NOMO-1 treated with dmso at 0.1 percent for 144 hours (cell line): ENCODE data around the gene CNTNAP2.

Experiments
- DNase-seq: peaks from one replicate; lab custom pipeline; 2025; ENCODE audit not compliant: unreplicated experiment; lab: John Stamatoyannopoulos, UW

The CNTNAP2 gene

DNA sequence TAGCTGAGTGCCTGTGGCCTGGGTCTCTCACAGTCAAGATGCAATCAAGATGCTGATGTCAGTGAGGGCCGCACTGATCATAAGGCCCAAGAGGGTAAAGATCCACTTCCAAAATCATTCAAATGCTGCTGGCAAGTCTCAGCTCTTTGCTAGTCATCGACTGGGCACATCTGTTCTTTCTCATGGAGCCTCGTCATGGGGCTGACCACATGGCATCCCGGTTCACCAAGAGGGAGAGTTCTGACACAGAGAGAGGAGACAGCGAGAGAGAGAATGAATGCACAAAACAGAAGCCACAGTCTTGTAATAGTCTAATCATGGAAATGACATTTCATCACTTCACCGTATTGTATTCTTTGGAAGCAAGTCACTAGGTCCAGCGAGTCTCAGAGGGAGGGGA is 1406.5 kb downstream of the CNTNAP2 start:
- DNase-seq: no peak

DNA sequence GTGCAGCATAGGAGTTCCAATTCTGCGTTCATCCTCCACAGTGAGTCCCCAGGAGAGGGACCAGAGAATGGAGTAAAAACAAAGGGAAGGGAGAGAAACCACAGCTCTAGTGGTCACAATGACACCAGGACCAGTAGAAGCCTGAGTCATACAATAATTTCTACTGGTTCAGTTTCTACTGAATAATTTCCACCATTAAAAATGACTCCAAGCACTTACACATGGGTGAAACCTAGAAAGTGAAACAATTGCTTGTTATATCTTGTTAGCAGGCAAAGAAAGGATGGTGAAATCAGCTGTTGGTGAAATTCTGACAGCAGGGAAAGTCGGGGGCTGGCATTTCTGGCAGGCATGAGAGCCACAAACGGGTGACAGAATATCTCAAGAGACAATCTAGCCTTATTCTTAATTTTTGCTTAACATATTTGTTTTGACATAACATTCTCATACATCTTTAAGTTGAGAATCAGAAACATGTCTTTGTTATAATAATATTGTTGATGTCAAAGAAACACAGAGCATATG is 1408.2 kb downstream of the CNTNAP2 start:
- DNase-seq: no peak

DNA sequence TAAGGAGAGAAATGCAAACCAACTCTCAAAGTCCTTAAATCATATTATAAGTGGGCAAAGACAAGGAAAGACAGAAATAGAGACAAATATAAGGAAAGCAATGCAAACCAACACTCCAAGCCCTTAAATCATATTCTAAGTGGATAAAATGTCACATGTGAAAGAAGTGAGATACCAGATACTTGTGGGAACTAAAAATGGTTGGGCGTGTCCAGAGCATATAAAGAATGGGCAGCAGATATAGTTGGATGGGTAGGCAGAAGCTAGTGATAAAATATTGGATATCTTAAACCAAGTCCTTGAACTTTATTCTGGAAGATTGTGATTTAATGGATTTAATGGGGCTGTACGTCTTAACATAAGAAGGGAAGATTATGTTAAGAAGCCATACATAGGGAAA is 1408.7 kb downstream of the CNTNAP2 start:
- DNase-seq: no peak

DNA sequence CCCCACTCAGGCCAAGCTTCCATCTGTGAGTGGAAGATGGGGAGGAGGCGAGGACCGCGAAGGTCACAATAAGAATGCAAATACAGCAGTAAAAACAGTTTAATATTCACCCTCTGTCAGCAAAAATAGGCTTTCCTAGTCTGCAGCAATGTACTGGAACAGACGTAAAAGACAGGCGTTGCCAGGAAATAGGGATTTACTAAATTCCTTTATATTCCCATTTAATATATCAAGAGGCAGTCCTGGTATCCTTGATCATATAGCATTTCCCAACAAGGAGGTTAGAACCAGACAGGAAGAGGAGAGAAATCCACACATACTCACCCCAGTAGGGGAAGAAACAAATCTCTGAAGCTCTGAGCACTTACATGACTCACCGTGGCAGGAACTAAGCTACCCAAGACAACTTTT is 1419.1 kb downstream of the CNTNAP2 start:
- DNase-seq: no peak

DNA sequence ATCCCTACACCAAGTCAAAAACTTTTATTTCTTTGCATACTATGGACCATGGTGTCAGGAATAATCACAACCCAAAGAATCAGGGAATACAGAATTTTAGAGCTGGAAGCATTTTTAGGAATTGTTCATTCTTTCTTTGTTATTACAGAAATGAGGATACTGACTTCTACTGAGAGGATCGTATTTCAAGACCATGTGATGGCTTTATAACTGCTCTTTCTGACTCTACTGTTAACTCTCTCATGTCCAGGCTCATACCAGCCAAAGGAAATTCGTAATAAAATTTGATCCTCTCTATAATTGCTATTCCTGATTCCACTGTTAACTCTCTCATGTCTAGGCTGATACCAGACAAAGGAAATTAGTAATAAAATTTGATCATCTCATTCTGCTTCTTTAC is 1423.1 kb downstream of the CNTNAP2 start:
- DNase-seq: no peak

DNA sequence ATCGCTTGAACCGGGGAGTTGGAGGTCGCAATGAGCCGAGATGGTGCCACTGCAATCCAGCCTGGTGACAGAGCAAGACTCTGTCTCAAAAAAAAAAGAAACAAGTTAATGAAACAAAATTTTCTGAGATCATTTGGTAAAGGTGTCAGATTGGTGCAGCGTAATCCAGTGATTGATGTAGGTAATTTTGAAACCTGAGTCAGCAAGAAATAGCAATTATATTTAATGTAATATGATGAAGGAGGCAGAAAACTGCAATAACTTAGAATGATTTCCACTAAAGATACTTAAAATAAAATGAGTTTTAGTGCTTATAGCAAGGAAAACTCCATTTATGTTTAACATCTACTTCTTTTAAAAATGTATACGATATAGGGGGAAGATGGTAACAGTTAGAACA is 1424.1 kb downstream of the CNTNAP2 start:
- DNase-seq: no peak

DNA sequence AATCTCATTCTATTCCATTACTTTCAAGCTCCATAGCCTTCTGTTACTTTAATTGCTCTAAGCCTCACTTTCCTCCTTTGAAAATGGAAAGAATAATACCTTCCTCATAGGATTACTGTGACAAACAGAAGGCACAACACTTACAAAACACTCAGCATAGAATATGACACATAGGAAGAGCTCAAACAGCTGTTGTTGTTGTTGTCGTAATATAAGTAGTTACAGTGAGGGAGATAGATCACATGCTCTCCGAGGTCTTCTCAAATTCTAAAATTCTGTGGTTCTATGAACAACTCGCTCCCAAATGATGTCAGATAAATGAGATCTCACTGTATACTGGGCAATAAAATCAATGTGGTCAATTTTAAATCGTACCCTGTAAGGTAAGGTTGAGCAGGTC is 1424.7 kb downstream of the CNTNAP2 start:
- DNase-seq: no peak

DNA sequence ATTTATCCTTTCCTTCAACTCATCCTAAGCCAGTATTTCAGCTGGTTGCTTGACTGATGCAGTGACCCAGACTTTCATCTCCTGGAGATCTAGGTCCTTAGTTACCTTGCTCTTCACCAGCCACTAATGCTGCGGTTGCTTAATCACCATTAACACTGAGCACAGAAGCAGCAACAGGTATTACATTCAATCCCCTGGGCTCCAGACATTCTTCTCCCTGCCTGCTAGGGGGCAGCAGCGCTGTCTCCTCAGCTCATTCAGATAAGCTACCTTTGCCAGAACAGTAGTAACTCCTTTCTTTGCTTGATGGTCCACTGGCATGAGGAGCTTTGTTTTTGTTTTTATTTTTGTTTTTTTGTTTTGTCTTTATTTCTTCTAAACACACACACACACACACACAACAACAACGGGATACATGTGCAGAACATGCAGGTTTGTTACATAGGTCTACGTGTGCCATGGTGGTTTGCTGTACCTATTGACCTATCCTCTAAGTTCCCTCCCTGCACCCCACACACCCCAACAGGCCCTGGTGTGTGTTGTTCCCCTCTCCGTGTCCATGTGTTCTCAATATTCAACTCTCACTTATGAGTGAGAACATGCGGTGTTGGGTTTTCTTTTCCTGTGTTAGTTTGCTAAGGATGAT is 1430.8 kb downstream of the CNTNAP2 start:
- DNase-seq: no peak

DNA sequence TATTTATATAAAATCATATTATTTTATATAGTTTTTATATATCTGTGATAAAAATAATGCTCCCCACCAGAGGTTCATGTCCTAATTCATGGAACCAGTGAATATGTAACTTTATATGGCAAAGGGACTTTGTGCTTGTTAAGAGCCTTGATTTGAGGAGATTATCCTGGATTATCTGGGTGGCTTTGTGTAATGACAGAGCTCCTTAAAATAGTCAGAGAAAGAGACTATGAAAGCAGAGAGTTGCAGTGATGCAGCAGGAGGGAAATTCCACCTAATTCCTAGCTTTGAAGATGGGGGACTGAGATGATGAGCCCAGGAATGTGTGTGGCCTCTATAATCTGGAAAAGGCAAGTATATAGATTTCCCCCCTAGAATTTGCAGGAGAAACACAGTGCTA is 1439.7 kb downstream of the CNTNAP2 start:
- no peak for DNase-seq

DNA sequence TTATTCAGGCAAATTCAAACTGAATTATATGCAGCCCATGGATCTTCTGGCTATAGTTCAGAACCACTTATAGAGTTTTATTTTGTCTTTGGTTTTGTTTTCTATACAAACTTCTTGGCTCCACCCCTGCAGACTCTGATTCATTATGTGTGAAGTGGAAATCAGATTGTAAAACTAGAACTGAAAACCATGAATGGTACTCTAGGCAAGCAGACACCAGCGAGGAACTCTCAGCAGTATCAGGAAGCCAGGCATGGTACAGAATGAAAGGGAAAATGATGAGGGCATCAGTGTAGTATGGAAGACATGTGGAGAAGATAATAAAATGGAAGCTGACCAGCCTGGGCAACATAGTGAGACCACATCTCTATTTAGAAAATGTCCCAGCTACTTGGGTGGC is 1447.1 kb downstream of the CNTNAP2 start:
- DNase-seq: no peak

DNA sequence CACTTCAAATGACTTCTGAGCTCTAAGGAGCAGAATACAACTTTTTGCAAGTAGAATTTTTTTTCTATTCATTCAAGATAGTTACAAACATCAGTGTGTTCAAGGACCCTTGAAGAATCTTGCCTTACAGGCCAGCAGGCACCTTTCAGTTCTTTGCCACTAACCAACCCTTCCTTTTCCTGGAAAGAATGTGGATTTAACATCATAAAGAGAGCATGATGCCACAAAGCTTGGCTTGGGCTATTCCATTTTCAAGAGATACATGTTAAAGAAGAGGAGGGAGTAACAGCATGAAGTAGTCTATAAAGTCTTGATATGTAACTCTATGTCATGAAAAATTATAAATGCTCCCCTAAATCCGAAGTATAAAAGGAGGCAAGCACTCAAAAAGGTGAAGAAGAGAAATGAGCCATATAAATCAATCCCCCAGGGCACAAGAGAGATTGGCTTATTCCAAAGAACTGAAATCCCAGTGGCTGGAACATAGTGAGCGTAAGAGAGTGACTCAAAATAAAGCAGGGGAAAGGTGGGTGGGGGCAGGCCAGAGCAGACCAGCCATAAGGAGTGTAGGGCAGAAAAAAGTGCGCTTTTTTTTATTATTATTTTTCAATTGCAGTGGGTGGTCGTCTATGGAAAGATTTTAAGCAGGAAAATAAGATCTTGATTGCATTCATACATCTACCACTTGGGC is 1448.3 kb downstream of the CNTNAP2 start:
- no peak for DNase-seq

DNA sequence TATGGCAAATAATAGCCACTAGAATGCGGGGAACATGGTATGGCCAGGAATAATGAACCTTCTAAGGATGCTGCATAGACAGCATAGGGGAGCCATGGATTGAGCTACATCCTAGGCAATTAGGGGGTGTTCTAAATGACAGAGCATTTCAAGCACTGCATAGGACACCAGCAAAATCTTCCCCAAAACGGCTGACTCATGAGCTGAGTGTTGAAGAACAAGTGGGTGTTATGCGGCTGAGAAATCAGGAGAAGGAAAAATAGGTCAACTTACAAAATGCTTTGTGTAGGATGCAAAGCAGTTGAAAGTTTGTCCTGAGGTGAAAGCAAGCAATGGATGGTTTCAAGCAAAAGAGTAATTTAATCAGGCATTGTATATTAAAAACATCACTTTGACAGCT is 1450.4 kb downstream of the CNTNAP2 start:
- DNase-seq: no peak

DNA sequence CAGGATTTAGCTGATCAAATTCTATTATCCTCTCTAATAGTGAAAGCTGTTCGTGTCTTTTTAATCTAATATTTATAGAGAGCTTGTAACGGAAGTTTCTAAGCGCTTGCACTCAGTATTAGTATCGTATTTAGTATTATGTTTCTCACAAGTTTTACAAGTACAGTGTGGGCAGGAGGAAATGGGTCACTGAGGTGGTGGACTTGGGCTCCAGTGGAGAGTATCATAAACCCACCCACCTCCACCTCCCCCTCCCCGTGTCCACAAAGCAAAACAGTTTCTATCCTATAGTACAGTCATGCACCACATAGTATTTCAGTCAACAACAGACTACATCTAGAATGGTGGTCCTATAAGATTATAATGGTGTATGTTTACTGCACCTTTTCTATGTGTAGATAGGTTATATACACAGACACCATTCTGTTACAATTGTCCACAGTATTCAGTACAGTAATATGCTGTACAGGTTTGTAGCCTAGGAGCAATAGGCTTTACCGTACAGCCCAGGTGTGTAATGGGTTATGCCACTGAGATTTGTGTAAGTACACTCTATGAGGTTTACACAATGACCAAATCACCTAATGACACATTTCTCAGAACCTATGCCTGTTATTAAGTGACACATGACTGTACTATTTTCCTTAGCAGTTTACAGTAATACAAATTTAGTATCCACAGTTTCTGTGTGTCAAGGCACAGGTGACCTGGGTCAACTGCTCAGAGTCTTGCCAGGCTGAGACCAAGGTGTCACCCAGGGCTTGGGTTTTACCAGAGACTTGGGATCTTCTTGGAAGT is 1452.7 kb downstream of the CNTNAP2 start:
- no peak for DNase-seq

DNA sequence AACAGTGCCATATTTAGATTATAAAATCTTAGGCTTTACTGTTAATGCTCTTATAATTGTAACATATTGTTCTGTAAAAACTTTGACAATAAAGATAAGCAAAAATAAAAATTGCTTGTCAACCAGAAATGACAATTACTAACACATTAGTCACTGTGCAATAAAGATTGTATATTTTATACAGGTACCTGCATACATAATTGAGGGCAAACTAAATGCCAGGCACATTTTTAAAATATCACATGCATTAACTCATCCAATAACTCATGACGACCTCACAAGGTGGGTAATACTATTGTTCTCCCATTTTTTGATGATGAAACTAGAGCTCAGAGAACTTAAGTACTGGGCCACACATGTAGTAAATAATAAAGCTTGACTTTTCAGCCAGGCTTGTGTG is 1453.8 kb downstream of the CNTNAP2 start:
- DNase-seq: no peak

DNA sequence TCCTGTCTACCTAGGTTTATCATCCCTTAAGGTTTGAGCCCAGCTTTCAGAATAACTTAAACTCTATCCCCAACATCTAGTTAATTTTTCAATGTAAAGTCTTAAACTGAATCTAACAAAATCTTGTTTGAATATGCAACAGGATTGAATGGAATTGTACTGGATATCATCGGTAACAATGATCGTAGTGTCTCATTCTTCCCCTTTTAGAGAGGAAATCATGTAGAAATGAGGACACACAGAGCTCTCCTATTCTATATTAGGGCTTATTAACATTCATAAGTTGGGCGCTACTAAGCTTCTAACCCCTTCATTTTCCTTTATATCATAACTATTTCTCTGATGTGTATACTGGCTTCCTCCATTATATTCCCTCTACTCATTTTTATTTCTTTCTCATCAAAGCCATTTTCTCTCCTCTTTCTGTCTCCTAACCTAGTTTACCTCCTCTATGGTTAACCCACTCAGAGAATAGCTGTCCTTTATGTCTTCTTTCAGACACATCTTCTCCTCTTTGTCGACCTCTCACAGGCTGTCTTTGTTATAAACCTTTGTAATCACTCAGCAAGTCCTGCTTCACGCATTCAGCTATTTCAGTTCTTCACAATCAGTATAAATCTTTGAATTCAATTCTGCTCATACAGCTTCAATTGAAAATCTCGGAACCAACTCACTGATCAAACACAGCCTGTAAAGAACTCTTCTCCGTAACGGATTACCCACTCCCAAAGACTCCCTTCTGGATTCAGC is 1455.0 kb downstream of the CNTNAP2 start:
- no peak for DNase-seq

DNA sequence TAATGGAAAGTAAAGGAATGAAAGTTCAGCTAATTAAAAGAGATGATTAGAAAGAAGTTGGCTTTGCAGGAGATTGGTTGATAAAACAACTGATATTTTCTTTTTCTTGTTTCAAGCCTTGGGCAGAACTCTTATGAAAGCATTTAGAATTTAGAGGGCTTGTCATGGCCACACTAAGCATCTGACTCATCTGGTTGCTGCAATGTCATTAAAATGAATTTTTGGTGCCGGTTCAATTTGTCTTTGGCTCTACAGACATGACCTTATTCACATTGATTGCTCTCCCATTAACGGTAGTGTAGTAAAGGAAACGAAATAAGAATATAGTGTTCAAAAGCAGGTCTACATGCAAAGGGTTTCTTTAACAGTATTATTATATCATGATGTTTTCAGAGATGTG is 1461.6 kb downstream of the CNTNAP2 start:
- no peak for DNase-seq

DNA sequence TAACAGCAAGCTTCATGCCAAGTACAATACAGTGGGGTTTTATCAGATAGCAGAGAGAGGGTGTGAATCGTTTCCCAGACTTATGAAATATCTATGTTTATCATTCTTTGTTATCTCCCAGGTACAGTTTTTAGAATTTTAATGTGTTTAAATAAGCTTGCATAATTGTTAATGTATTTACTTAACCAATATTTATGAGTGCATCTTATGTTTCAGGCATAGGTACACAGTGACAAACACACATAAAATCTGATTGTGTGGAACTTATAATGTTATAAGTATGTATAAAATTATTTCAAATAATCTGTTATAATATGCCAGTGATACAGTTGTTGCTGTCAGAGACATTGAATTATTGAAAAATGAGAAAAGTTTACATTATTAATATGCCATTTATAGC is 1462.5 kb downstream of the CNTNAP2 start:
- no peak for DNase-seq

DNA sequence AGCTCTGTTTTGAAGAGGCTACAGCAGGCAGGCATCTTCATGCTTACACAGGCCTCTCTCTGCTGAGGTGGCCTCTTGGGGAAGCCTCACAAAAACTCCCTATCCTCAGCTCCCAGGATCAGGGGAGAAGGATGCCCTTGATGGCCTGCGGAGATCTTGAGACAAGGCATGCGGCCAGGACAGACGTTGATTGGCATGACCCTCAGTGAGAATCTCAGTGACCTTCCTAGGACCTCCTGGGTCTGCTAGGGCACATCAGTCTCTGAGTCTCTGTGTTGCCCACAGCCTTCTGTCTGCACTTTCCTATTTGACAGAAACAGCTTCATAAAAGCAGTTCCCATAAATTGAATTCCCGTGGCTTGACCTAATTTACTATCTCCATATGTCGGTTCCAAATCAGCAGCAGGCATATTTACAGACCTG is 1468.2 kb downstream of the CNTNAP2 start:
- no peak for DNase-seq

DNA sequence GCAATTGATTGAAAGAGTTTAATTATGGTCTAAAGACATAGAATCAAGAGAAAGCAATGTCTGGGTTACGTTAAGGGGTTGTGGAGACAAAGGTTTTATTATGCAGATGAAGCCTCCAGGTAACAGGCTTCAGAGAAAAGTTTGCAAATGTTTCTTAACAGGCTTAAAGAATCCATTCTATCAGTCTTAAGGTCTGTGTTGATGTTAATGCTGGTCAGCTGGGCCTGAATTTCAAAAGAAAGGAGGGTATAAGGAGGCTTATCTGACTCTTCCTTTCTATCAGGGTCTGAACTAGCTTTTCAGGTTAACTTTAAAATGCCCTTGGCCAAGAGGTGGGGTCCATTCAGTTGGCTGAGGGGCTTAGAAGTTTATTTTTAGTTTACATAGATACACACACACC is 1469.5 kb downstream of the CNTNAP2 start:
- no peak for DNase-seq

DNA sequence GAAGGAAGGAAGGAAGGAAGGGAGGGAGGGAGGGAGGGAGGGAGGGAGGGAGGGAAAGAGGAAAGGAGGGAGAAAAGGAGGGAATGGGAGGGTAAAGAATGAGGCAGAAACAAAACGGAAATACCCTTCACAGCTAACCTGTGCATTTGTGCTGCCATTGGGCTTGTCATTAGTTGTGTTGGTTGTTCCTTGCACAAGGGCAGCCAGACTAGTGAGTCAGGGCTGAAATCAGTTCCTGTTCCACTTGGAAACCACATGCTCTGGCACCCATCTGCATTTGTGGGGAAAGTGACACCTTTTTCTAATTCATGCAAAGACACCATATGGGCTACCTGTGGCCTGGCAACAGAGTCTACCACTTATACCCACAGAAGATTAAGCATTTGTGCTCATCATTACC is 1469.9 kb downstream of the CNTNAP2 start:
- DNase-seq: no peak
